WTC11 (cell line): ENCODE data around the gene ZEB2.

Experiments used
- CTCF ChIP-seq: fragments of 200-600 bp; IDR thresholded peaks from 2 replicates; pipeline ENCODE4 v1.8.0; 2022; ENCODE audit warnings: antibody characterized with exemption
- HMGXB4 ChIP-seq: sonication (generic); formaldehyde crosslinking; IDR thresholded peaks from 2 replicates; pipeline ENCODE4 v1.8.1; 2023; ENCODE audit warnings: mild to moderate bottlenecking, moderate library complexity, missing genetic modification reagents

GRCh38 chr2:144432921-144433320 lies 87.0 kb downstream of the ZEB2 start:
- TF ChIP-seq CTCF (no peak), HMGXB4 (no peak)
